HG02840 (cell line): ENCODE results near the gene PCSK9.

Experiments
- ATAC-seq: cut with Tn5 transposase; IDR thresholded peaks from one replicate; pipeline ENCODE4 v1.9.1; 2021; ENCODE audit warnings: mild to moderate bottlenecking, moderate library complexity, moderate number of reproducible peaks; ENCODE audit not compliant: unreplicated experiment, low FRiP score

Gene PCSK9

DNA sequence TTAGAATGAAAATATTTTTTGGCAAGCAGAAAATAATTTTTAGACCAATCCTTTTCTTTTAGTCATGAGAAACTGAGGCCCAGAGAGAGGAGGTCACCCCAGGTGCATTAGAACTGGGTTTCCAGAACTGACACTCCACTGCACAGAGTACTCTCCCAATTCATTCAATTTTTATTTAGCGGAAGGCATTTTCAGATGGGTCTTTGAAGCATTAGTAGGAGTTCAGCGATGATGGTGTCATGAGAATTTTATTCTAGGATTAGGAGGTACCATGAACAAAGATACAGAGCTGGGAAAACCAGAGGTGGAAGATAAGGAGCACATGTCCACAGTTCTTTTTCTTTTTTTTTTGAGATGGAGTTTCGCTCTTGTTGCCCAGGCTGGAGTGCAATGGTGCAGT lies 2.3 kb downstream of the PCSK9 start:
- no peak for ATAC-seq

DNA sequence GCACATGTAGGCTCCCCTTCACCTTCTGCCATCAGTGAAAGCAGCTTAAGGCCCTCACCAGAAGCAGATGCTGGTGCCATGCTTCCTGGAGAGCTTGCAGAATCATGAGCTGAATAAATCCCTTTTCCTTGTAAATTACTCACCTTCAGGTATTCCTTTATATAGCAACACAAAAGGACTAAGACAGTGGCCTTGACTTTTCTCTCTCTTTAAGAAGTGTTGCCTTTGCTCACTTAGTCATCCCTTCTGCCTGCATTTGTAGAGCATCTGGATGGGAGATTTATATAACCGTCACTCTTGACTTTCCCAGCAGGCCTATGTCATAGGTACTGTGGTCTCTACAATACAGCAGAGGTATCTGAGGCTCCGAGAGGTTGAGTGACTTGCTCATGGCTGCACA lies 3.7 kb downstream of the PCSK9 start:
- ATAC-seq: no peak

DNA sequence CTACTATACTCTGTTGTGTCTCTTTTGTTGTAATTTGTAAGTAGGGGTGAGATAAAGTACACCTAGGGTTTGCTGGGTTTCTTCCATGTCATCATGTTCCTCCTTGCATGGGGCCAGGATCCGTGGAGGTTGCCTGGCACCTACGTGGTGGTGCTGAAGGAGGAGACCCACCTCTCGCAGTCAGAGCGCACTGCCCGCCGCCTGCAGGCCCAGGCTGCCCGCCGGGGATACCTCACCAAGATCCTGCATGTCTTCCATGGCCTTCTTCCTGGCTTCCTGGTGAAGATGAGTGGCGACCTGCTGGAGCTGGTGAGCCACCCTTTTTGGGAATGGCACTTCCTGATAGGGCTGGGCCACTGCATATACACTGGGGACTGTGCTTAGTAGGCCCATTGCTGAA lies 4.4 kb downstream of the PCSK9 start:
- ATAC-seq: no peak

DNA sequence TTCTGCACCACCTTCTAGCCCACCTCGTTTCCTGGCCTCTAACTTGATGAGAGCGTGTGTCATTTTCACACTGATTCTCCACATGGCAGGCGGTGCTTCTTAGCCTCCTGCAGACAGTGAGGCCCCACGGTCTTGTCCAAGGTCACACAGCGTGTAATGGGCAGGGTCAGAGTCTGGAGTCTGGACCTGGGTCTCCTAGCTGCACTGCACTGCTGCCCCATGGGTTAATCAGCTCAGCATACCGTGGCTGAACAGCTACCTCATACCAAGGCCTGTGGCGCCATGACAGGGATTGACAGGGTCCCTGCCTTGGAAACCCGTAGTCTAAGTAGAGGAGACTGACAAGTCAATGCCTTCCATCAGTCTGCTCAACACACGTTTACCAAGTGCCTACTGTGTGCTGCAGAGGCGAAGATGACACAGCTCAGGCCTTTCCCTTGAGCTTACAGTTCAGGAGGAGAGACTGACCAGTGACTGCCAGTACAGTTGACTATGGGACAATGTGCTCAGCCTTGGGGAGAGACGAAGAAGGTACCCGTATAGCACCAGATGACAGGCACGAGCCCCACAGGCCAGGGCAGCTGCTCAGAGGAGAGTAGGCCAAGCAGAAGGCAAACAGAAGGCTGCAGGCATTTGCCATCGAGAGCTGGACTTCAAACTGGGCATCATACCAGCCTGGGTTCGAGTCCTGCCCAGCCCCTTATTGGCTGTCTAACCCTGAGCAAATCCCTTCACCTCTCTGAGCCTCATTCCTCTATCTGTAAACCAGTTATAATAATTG lies 5.5 kb downstream of the PCSK9 start:
- ATAC-seq: no peak

DNA sequence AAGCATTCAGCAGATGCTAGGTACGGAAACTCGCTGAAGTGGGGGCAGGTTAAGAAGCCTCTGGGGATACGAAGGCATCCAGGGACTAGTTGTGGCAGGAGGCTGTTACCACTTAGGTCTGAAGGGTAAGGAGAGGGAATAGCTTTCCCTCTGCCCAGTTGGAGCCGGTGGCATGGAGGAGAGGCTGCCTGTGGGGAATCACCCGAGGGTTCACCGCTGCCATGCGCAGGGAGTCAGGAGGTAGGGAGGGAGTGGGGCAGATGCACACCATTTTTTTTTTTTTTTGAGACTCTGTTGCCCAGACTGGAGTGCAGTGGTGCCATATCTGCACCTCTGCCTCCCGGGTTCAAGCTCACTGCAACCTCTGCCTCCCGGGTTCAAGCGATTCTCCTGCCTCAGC lies 6.1 kb downstream of the PCSK9 start:
- ATAC-seq: no peak

DNA sequence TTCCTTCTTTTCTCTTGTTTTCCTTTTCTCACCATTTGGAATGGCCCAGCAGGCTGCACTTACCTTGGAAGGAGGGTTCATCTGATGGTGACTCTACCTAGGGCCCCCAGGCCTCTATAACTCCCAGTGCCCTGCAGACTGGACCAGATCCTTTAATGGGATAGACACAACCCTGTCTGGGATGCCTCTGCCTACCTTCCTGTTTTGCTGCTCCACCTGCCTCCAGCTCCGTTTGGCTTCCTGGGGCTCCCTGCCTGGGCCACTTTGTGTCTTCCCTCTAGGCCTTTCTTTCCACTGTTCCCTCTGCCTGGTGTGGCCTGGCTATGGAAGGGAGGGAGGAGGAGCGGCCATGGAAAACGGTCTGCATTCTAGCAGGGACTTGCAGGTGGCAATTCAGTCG lies 7.5 kb downstream of the PCSK9 start:
- ATAC-seq: no peak

DNA sequence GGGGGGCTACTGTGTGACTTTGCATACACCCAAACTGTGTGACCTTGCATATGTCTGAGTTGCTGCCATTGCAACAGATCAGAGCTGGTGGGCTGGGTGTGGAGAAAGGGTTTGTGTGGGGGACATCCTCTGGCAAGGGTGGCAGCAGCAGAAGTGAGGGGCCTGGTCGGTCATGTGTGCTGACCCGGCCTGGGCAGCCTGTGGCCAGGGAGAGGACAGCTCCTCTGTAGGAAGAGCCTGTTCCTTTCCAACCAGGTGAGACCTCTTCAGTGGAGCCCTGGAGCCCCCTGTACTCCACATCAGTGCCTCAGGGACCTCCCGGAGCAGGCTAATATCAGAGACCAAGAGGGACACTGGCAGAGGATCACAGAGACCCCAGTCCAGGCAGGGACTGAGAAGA lies 8.3 kb downstream of the PCSK9 start:
- no peak for ATAC-seq

DNA sequence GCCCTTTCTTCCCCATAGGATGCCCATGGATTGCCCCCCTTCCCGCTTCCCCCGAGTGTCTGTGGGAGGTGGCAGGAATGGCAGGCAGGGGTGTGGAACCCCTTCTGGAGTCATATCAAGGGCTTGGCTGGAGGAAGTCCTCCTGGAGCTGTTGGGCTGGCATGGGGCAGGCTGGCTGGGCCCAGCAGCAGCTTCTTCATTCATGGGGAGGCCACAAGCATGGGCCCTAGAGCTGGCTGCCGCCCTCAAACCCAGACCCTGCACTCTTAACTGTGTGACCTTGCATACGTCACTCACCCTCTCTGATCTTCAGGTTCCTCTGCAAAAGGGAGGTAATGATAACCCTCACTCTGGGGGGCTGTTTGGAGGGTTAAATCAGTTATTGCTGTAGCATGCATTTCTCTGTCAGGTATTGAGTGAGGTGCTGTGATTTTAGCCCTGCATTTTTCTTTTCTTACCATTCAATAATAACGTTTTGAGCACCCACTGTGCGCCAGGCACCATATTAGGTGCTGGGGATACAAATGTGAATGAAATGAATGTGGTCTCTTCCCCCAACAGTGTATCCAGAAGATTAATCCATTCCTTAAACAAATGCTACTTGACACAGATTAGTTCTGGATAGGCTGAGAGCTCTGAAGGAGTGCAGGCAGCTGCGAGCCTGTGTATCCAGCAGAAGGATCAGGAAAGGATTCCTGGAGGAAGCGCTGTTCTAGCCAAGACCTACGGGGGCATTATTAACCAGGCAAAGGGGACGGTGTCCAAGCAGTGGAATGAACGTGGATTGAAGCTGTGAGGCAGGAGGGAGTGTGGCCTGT lies 9.3 kb downstream of the PCSK9 start:
- ATAC-seq: no peak

DNA sequence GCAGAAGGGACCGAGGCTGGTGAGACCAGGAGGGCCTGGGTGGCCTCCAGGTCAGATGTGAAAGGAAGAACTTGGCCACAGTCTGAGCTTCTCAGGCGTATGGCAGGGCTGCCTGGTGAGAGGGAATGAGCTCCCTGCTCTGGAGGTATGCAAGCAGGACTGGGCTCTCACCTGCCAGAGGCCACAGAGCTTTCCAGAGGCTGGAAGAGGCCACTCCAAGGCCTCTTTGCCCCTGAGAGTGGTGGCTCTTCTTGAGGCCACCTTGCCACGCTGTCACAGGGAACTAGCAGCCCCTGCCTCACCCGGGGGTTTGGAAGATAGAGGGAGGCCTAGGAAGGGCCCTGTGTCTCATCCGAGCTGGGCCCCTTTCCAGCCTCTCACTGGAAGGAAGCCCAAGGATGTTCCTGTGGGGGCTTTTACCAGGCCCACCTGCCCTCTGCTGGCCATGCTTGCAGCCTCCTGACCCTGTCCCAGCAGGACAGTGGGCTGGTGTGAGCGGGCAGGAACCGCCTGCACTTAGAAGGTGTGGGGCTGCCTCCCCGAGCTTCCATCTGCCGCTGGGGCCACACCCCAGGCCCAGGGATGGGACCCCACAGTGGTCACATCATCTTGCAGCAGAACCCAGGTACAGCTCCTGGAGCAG lies 10.0 kb downstream of the PCSK9 start:
- no peak for ATAC-seq

DNA sequence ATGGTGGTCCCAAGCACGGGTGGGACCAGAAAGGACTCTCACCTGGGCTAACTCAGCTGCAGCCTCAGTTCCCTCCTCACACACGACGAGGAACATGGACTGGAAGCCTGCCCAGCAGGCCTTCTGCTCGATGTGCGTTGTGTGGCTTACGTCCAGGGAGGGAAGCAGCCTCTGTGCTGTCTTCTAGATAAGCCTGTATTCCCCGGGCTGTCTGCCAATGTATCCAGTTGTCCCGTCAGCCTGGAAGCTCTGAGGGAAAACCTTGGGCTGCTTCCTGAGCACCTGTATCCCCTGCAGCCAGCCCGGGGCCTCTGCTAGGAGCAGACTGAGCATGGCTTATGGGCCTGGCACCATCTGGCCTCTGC lies 10.5 kb downstream of the PCSK9 start:
- no peak for ATAC-seq

DNA sequence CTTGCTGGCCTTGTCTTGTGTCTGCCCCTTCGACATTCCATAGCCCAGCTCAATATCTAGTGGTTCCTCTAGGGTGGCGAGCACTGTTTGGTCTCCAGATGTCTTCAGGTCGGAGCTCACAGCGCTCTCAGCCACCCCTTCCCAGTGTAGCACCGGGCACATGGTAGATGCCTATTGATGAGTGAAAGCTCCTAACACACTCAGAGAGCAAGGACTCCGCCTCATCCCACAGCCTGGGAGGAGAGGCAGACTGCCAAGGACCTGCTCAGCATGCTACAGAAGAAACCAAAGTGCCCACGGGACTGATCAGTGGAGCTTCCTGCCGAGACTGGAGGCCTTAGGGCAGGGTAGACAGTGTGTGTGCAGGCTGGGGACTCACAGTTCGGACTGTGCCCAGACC lies 10.9 kb downstream of the PCSK9 start:
- no peak for ATAC-seq

DNA sequence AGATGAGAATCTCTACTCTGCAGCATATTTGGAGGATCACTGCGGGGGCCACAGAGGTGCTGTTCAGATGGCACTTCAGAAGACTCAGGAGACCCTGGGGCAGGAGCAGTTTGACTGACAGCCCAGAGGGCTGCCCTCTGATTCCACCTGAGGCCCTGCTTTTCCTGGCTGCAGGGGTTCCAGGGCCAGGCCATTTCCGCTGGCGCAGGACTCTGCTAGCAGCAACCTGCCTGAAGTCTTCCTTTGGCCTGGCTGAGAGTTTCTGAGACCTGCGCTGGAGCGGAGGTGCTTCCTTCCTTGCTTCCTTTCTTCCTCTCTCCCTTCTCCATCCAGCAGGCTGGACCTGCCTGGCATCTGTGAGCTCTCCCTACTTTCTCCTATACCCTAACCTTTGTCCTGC lies 11.8 kb downstream of the PCSK9 start:
- no peak for ATAC-seq

DNA sequence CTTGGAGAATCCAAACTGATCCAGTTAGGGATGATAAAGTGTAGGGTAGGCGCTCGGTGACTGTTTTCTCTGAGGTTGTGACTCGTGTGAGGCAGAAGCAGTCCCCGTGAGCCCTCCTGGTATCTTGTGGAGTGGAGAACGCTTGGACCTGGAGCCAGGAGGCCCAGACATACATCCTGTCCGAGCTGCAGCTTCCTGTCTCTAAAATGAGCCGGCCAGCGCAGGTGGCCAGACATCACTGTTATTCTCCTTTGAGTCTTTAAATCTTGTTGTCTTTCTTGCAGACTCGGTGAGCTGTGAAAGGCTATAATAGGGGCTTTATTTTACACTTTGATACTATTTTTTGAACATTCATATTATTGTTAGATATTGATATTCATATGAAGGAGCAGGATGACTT lies 12.3 kb downstream of the PCSK9 start:
- ATAC-seq: no peak

DNA sequence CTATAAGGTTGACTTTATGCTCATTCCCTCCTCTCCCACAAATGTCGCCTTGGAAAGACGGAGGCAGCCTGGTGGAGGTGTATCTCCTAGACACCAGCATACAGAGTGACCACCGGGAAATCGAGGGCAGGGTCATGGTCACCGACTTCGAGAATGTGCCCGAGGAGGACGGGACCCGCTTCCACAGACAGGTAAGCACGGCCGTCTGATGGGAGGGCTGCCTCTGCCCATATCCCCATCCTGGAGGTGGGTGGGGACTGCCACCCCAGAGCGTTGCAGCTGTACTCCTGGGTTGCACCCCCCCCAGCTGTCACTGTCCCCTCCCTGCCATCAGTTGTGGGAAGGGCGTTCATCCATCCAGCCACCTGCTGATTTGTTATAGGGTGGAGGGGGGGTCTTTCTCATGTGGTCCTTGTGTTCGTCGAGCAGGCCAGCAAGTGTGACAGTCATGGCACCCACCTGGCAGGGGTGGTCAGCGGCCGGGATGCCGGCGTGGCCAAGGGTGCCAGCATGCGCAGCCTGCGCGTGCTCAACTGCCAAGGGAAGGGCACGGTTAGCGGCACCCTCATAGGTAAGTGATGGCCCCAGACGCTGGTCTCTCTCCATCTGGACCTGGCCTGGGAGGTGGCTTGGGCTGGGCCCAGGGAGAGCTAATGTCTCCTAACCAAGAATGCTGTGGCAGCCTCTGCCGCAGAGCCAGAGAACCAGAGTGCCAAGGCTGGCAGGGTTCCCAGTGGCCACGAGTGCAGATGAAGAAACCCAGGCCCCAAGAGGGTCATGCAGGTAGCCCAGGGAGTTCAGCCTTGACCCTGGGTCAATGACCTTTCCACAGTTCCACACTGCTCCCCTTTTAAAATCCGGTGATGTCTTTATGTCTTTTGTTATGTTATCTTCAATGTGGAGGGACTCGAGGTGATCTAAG lies 13.1 kb downstream of the PCSK9 start:
- no peak for ATAC-seq

DNA sequence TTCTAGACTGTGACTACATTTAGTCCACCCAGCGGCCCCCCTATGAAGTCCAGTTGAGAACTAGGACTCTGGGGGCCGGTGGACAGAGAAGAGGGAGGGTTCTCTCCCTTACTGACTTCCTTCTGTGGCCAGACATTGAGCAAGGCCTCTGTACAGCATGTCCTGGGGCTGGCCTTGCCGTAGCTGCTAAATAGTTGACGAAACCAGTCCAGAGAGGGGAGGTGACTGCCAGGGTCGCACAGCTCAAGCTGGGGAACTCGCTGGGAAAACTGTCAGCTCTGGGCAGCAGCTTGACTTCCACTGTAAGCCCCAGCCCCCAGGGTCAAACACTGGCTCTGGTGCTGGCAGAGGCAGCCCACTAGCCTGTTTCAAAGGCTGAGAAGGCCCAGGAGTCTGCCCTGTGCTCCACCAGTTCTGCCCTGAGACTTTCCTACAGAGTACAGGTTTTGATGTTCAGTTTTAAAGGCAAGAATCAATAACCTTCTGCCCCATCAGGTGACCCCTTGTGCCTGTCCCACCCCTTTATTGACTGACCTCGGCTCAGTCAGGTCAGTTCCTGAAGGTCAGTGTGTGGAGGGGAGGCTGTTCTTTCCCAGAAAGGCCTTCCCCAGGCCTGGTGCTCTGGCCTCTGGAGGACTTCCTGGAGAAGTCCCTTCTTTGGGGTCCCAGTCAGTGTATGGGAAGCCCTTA lies 14.1 kb downstream of the PCSK9 start:
- no peak for ATAC-seq

DNA sequence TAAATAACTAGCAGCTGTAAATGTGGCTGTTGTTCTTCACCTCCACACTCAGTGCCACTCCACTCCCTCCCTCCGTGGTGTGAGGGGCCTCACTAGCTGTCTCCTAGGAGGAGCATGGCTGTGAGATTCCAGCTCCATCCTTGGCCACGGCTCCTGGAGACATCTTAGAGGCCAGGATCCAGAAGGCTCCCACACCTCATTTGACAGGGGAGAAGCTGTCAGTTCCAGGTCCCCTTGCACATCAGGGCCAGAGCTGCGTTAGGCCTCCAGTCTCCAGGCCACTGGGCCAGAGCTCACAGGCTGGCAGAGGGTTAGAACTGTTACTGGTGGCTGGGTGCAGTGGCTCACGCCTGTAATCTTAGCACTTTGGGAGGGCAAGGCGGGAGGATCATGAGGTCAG lies 15.0 kb downstream of the PCSK9 start:
- no peak for ATAC-seq

DNA sequence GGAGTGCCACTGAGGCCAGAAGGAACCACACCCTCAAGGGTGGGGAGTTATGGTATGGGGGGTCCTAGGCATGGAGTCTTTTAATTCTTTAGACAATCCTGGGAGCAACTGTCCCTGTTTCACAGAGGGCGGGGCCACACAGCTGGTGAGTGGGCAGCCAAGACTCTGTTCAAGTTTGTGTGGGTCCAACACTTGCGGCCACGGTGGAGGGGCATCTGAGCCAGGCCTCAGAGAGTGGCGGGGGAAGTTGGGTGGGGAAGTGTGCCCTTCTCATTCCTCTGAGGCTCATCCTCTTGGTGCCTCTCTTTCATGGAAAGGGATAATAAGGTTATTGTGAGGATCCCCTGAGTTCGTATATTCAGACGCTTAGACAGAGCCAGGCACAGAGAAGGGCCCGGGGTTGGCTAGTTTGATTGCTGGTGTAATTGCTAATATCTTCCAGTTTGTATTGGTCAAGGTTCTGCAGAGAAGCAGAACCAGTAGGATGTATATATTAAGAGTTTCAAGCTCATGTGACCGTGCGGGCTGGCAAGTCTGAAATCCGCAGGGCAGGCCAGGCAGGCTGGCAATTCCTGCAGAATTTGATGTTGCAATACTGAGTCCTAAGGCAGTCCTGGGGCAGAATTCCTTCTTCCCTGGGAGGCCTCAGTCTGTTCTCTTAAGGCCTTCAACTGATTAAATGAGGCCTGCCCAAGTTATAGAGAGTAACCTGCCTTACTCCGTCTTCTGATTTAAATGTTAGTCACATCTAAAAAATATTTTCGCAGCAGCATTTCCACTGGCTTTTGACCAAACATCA lies 15.9 kb downstream of the PCSK9 start:
- no peak for ATAC-seq

DNA sequence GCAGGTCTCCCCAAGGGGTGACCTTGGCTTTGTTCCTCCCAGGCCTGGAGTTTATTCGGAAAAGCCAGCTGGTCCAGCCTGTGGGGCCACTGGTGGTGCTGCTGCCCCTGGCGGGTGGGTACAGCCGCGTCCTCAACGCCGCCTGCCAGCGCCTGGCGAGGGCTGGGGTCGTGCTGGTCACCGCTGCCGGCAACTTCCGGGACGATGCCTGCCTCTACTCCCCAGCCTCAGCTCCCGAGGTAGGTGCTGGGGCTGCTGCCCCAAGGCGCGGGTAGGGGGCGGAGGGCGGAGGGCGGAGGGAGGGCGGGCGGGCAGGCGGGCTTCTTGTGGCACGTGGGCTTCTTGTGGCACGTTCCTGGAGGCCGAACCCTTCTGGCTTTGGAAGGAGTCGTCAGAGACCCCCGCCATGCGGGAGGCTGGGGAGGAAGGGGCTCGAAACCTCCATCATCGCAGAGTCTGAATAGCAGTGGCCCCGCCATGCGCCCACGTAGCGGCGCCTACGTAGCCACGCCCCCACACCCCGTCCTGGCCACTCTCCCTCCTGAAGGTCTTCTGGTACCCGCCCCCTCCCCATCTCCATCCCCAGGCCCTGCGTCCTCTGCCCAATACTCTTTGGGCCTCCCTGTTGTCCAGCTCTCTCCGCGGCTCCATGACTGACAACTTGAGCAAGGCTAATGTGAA lies 16.7 kb downstream of the PCSK9 start:
- no peak for ATAC-seq

DNA sequence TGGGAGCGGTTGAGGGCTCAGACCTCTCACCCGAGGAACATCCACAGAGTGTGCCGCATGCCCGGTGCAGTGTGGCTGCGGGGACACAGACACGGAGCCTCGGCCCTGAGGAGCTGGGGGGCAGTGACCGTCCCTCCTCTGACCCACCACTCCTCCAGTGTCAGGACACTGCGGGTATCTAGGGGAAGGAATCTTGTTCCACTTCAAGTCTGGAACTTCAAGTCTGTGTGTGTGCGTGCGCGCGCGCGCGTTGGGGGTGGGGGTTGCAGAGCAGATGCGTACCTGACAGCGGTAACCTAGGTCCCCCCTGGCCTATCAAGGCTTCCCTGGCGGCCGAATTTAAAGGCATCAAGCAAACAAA lies 17.3 kb downstream of the PCSK9 start:
- ATAC-seq: no peak
